HEK293 (cell line): ENCODE data around the gene DNAJC6.

Experiments used
- ZNF138 ChIP-seq: fragments of 450-650 bp; formaldehyde crosslinking; IDR thresholded peaks from 2 replicates; pipeline ENCODE4 v1.5.1; 2016; ENCODE audit warnings: missing biosample characterization, missing genetic modification characterization, borderline replicate concordance
- ZNF350 ChIP-seq: fragments of 450-650 bp; formaldehyde crosslinking; IDR thresholded peaks from 2 replicates; pipeline ENCODE4 v1.5.0; 2017; ENCODE audit warnings: missing biosample characterization, mild to moderate bottlenecking, missing genetic modification characterization
- TF ChIP-seq, protein P1 (sequence below): fragments of 450-650 bp; formaldehyde crosslinking; IDR thresholded peaks from 2 replicates; pipeline ENCODE4 v1.5.1; 2016; ENCODE audit warnings: missing biosample characterization, missing genetic modification characterization
- TF ChIP-seq, protein P2 (sequence below): fragments of 450-650 bp; formaldehyde crosslinking; IDR thresholded peaks from 2 replicates; pipeline ENCODE4 v1.5.1; 2016; ENCODE audit warnings: missing biosample characterization, missing genetic modification characterization
- TF ChIP-seq, protein P3 (sequence below): fragments of 450-650 bp; formaldehyde crosslinking; IDR thresholded peaks from 2 replicates; pipeline ENCODE4 v1.5.1; 2017; ENCODE audit warnings: missing biosample characterization, missing genetic modification characterization

DNA sequence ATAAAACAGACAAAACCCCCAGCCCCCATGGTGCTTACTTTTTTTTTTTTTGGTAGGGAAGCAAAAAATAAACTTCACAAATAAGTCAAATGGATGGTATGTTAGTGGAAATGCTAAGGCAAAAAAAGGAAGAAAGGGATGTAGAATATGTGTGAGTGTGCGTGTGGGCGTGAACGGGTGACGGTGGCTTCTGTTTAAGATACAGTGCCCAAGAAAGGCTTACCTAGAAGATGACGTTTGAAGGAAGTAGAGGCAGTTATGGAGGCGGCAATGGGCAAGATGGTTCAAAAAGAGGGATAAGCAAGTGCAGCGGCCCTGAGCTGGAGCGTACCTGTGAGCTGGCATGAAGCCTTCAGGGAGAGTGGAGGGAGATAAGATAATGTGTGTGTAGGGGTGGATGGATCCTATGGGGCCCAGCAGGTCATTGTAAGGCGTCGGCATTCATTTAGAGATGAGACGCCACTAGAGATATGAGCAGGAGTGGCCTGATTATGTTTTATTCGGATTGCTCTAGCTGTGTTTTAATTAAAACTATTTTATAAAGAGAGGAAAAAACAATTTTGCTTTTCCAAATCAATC, 131.1 kb downstream of the DNAJC6 start:
- TF ChIP-seq, protein P1, sequence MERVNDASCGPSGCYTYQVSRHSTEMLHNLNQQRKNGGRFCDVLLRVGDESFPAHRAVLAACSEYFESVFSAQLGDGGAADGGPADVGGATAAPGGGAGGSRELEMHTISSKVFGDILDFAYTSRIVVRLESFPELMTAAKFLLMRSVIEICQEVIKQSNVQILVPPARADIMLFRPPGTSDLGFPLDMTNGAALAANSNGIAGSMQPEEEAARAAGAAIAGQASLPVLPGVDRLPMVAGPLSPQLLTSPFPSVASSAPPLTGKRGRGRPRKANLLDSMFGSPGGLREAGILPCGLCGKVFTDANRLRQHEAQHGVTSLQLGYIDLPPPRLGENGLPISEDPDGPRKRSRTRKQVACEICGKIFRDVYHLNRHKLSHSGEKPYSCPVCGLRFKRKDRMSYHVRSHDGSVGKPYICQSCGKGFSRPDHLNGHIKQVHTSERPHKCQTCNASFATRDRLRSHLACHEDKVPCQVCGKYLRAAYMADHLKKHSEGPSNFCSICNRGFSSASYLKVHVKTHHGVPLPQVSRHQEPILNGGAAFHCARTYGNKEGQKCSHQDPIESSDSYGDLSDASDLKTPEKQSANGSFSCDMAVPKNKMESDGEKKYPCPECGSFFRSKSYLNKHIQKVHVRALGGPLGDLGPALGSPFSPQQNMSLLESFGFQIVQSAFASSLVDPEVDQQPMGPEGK, result no peak
- TF ChIP-seq, protein P2, sequence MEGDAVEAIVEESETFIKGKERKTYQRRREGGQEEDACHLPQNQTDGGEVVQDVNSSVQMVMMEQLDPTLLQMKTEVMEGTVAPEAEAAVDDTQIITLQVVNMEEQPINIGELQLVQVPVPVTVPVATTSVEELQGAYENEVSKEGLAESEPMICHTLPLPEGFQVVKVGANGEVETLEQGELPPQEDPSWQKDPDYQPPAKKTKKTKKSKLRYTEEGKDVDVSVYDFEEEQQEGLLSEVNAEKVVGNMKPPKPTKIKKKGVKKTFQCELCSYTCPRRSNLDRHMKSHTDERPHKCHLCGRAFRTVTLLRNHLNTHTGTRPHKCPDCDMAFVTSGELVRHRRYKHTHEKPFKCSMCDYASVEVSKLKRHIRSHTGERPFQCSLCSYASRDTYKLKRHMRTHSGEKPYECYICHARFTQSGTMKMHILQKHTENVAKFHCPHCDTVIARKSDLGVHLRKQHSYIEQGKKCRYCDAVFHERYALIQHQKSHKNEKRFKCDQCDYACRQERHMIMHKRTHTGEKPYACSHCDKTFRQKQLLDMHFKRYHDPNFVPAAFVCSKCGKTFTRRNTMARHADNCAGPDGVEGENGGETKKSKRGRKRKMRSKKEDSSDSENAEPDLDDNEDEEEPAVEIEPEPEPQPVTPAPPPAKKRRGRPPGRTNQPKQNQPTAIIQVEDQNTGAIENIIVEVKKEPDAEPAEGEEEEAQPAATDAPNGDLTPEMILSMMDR, result no peak
- TF ChIP-seq, protein P3, sequence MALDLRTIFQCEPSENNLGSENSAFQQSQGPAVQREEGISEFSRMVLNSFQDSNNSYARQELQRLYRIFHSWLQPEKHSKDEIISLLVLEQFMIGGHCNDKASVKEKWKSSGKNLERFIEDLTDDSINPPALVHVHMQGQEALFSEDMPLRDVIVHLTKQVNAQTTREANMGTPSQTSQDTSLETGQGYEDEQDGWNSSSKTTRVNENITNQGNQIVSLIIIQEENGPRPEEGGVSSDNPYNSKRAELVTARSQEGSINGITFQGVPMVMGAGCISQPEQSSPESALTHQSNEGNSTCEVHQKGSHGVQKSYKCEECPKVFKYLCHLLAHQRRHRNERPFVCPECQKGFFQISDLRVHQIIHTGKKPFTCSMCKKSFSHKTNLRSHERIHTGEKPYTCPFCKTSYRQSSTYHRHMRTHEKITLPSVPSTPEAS (tag by site-specific recombination), result no peak
- no peak for TF ChIP-seq ZNF350
- TF ChIP-seq ZNF138 (tag by site-specific recombination), result no peak
